ENCODE data around the gene ADCY9. TPM values are rescaled to one million over a fixed set of nuclear protein-coding genes. Genes with fewer than 3 reads are reported as not detected.
"Not testable (repeated sequence)": the region's sequence is repeated elsewhere in the genome, so short reads cannot be mapped to it uniquely, and the experiment has no call there.

ADCY9 gene
- total and polyA plus RNA-seq, 8 donors = 6.6 to 20.9 (median 18.0) TPM

DNA sequence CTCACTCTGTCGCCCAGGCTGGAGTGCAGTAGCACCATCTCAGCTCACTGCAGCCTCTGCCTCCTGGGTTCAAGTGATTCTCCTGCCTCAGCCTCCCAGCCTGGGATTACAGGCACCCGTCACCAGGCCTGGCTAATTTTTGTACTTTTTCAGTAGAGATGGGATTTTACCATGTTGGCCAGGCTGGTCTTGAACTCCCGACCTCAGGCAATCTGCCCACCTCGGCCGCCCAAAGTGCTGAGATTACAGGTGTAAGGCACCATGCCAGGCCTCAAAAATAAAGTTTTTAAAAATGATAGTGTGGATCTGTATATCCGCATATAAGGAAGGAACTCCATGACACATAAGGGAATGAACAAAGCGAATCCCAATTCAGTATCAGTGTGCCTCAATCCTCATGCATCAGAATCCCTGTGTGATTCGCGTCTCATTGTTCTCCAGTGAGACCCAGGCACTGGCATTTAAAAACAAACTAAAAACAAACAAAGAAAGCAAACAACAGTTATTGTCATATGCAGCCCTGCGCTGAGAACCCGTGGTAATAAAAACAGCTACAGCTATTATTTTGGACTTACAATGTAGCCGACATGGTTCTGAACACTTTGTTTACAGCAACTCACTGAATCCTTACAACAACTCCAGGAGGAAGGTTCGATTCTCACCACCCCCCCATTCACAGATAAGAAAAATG, 181.6 kb downstream of the ADCY9 start:
- FAIRE-seq (no peak), DNase-seq (no peak), ATAC-seq (no peak)
- no peak for TF ChIP-seq CTCF (IDR thresholded peaks at IDR 0.05)
- Histone ChIP-seq H3K4me1 (no peaks in the 10 kb centered on the region), H3K27me3 (no peaks in the 10 kb centered on the region), H3K9me3 (no peaks in the 10 kb centered on the region), H3K36me3 (no peaks in the 10 kb centered on the region), H3K27ac (no peak overlapping the region), H3K4me3 (no peak overlapping the region)
- intact Hi-C loops (cut with DNase I) = no loop called here
- WGBS, 2 donors = 60% methylated on average over 13 of the region's 13 CpGs

- H3K27ac ChIP-seq; ATAC-seq; intact Hi-C loops (cut with DNase I); H3K9me3 ChIP-seq; FAIRE-seq; H3K4me1 ChIP-seq; H3K4me3 ChIP-seq; DNase-seq; H3K27me3 ChIP-seq; H3K36me3 ChIP-seq: not testable (repeated sequence)
- 92 to 98% methylated on average over 2 of the region's 2 CpGs for WGBS, 2 donors
Observed at GRCh38 chr16:3927147-3927546, 189.1 kb downstream of the ADCY9 start.

- H3K36me3 ChIP-seq = no peaks in the 10 kb centered on the region
- no peaks in the 10 kb centered on the region for H3K9me3 ChIP-seq
- intact Hi-C loops (cut with DNase I) = no loop called here
- H3K4me3 ChIP-seq = no peak overlapping the region
- TF ChIP-seq CTCF (IDR thresholded peaks at IDR 0.05) = no peak
- ATAC-seq = no peak
- H3K27me3 ChIP-seq = no peaks in the 10 kb centered on the region
- no peak for DNase-seq
- no peak for FAIRE-seq
- H3K27ac ChIP-seq = no peak overlapping the region
- no peaks in the 10 kb centered on the region for H3K4me1 ChIP-seq
Observed at GRCh38 chr16:3924763-3925162, 191.5 kb downstream of the ADCY9 start.

- no peak for FAIRE-seq
- Histone ChIP-seq H3K9me3 (no peaks in the 10 kb centered on the region), H3K4me3 (no peak overlapping the region), H3K27me3 (no peaks in the 10 kb centered on the region), H3K36me3 (no peaks in the 10 kb centered on the region), H3K4me1 (no peaks in the 10 kb centered on the region), H3K27ac (no peak overlapping the region)
- DNase-seq = peak in 1 of 6 donors; percentile 25
- no peak for TF ChIP-seq CTCF (IDR thresholded peaks at IDR 0.05)
- WGBS, 2 donors = 66 to 68% methylated on average over 13 of the region's 13 CpGs
- ATAC-seq = no peak
- intact Hi-C loops (cut with DNase I) = no loop called here
Observed at GRCh38 chr16:3922241-3922640, 194.0 kb downstream of the ADCY9 start.

GRCh38 chr16:3920206-3920605, 196.0 kb downstream of the ADCY9 start:
- intact Hi-C loops (cut with DNase I) = no loop called here
- ATAC-seq (no peak), FAIRE-seq (no peak), DNase-seq (peak in 1 of 6 donors; percentile 35)
- H3K4me3 ChIP-seq = no peak overlapping the region
- WGBS, 2 donors = 84 to 86% methylated on average over 8 of the region's 8 CpGs
- no peaks in the 10 kb centered on the region for H3K4me1 ChIP-seq
- no peak overlapping the region for H3K27ac ChIP-seq
- H3K36me3 ChIP-seq = no peaks in the 10 kb centered on the region
- no peaks in the 10 kb centered on the region for H3K27me3 ChIP-seq
- TF ChIP-seq CTCF (IDR thresholded peaks at IDR 0.05) = no peak
- no peaks in the 10 kb centered on the region for H3K9me3 ChIP-seq
